NOMO-1 (cell line): ENCODE measurements around the gene ZBTB47.

Experiments used
- DNase-seq, 2 experiments: peaks; one replicate each; lab custom pipeline; 2025; ENCODE audit not compliant: unreplicated experiment in 2 of 2; lab: John Stamatoyannopoulos, UW

Gene ZBTB47

GRCh38 chr3:42652251-42652610 is 1.3 kb upstream of the ZBTB47 start:
- no peak for DNase-seq

DNA sequence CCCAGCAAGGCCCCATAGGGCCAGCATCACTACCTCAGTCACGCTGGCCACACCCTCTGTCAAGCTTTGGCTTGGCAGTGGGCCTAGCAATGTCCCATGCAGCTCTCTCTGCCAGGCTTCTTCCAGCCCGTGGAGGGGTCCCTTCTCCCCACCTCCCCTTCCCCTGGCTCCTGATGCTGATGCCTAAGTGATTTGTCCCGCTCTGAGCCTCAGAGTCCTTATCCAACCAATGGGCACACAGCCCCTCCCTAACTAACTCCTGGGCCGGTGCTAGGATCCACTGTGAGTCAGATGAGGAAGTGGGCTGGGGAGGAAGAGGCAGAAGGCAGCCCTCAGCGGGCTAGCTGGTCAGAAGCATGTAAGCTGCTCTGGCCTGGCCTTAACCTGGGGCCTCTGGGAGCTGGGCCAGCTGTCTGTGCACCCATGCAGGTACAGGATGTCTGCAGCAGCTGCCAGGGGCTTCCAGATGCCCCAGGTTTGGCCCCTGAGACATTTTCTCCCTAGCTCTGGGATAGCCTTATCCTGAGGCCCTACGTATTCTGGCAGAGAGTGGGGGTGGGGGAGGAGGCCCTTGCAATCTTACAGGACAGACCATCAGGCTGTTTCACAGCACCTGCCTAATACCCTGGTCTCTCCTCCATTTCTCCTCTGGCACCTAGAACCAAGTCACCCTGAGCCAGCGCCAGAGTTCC is 740 bp upstream of the ZBTB47 start:
- DNase-seq = peak; percentile 60 to 77

- DNase-seq = no peak
Observed at GRCh38 chr3:42653303-42653559, 266 bp upstream of the ZBTB47 start.

GRCh38 chr3:42654331-42655201 is 1.1 kb downstream of the ZBTB47 start:
- DNase-seq = peak; percentile 37 to 38

- DNase-seq = no peak
Observed at GRCh38 chr3:42655331-42655888, 1.9 kb downstream of the ZBTB47 start.

DNA sequence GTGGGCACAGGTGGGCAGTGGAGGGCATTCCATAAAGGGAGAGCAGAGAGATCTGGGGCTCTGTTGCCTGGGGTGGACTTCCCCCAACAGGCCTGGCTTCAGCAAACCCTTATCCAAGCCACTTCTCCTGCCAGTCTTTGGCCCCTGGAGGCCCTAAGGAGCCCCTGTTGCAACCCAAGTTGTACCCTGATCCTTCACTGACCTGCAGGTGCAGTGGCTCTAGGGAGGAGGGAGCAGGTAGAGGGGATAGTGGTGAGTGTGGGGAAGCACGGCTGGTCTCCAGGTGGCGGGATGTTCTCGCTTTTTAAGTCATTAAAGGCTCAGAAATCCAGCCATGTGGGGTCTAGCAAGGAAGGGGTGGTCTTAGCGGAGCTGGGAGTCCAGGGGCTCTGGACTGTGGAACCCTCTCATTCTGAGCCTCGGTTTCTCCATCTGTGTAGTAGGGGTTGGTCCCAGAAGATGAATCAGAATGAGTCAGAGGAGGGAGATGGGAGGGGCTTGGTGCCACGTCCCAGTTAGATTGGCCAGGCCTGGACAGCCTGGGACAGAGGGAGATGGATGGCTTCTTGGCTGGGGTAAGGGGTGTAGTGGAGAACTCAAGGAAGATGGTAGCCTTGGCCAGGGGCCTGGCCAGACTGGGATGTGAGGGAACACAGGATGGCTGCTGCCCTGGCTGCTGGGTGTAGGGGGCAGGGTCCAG is 2.6 kb downstream of the ZBTB47 start:
- no peak for DNase-seq

DNA sequence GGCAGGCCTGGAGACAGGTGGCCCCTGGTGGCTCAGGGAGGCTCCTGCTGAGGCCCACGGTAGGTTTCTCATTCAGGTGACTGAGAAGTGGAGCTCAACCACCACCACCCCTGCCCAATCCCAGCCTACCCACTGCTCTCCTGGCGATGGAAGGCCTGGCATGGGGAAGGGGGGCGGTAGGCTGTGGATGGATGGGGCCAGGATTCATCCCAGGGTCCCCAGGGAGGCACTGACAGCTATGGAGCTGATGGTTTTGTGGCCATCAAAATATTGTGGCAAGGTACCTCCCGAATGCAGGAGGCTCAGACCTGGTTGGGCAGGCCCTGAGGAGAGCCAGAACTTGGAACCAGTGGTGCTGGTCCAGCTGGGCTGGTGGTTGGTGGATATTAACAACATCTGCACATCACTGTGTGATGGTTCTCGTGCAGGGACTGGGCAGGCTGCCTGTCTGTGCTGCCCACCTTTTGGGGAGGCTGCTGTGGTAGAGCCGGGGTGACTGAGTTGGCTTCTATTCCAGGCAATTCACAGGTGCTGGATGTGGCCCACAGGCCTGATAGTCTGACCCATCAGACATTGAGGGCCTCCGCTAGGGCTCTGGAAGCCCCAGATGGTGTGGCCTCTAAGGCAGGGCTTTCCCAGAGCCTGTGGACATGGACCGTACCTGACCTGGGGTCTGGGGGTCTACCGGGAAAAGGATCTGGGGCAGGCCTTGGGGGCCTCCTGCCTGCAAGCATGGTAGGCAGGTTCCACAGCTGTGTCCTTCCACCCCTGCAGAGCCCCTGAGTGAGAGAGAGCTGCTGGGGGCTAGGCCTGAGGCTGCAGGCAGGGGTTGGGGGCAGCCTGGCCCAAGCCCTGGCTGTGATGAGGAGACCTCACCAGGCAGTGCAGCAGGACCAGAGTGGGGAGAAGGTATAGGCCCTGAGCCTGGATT is 3.4 kb downstream of the ZBTB47 start:
- DNase-seq = no peak

DNA sequence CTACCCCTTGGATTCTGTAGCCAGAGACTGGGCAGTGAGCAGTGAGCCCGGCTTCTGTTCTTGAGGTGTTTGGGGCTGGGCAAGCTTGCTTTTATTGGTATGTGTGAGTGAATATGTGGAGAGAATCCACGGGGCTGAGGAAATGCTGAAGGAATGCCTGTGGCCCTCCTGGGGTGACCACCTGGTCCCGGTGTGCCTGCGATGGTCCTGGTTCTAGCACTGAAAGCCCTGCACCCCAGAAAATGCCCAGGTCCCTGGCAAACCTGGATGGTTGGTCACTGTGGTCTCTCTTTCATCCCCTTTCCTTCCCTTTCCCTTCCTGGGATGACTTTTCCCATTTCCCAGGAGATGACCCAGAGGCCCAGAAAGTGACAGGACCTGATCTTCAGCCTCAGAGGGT is 4.2 kb downstream of the ZBTB47 start:
- no peak for DNase-seq

DNA sequence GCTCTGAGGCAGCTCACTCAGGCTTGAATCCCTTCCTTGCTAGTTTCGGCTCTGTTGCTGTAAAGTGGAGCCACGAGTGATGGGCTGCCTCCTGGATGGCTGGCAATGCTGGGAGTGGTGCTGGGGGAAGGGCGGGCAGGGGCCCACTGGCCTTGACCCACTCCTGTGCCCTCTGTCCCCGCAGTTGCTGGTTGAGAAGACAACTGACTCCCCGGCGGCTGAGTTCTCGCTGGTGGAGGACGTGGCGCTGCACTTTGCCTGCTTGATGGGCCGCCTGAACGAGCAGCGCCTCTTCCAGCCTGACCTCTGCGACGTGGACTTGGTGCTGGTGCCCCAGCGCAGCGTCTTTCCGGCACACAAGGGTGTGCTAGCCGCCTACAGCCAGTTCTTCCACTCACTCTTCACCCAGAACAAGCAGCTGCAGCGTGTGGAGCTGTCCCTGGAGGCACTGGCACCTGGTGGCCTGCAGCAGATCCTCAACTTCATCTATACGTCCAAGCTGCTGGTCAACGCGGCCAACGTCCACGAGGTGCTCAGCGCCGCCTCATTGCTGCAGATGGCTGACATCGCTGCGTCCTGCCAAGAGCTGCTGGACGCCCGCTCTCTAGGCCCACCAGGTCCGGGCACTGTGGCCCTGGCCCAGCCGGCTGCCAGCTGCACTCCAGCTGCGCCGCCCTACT is 4.7 kb downstream of the ZBTB47 start:
- no peak for DNase-seq

- no peak for DNase-seq
Observed at GRCh38 chr3:42658771-42659390, 5.4 kb downstream of the ZBTB47 start.

- DNase-seq = no peak
Observed at GRCh38 chr3:42659451-42660130, 6.1 kb downstream of the ZBTB47 start.

- no peak for DNase-seq
Observed at GRCh38 chr3:42660131-42660715, 6.7 kb downstream of the ZBTB47 start.

DNA sequence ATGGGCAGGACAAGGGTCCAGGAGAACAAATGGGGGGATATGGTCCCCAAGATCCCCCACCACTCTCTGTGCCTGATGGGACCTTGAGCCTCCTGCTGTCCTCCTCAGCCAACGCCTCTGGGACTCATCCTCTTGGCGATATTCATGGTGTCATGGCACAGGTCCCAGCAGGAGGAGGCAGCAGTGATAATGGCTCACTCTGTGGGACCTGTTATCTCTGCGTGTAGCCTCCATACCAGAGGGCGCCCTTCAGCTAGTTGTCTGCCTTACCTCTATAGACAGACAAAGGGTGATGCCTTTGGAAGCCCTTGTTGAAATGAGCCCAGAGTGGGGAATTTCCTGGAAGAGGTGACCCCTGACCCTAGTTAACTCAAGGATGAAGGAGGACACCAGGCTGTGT is 7.4 kb downstream of the ZBTB47 start:
- DNase-seq = no peak

GRCh38 chr3:42661593-42662022 is 8.1 kb downstream of the ZBTB47 start:
- DNase-seq = no peak

GRCh38 chr3:42662037-42662812 is 8.7 kb downstream of the ZBTB47 start:
- DNase-seq = no peak

DNA sequence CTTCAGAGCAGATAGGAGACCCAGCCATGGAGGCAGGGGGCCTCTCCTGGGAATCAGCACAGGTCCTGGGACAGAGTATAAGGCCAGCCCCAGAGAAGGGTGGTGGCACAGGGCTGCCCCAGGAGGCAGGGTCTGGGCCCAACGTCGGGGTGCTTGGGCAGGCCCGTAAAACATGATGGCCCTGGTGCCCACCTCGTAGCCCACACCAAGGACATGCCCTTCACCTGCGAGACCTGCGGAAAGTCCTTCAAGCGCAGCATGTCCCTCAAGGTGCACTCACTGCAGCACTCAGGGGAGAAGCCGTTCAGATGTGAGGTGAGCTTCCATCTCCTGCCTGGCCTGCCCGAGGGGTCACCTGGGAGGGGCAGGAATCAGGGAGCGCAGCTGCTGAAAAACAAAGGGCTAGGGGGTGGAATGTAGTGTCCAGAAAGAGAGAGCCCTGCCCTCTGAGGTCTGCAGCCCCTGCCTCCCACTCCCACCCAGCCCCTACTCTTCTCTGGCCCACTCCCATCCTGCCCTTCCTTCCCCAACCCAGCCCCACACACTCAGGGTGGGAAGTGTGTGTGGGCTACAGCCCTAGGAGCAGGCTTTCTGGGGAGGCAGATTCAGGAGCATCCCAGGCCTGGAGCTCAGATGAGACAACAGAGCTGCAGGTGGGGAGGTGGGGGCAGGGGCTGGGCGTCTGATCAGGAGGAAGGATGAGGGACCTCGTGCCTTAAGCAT is 9.5 kb downstream of the ZBTB47 start:
- no peak for DNase-seq
